Endothelial cell of hepatic sinusoid (primary cell): ENCODE results near the gene CPA5.

ENCODE experiments used
- in situ Hi-C: cut with HindIII; loops from 2 replicates; pipeline ENCODE4 v1.10.0; 2017; ENCODE audit warnings: low sequenced_read_pairs

Gene CPA5

DNA sequence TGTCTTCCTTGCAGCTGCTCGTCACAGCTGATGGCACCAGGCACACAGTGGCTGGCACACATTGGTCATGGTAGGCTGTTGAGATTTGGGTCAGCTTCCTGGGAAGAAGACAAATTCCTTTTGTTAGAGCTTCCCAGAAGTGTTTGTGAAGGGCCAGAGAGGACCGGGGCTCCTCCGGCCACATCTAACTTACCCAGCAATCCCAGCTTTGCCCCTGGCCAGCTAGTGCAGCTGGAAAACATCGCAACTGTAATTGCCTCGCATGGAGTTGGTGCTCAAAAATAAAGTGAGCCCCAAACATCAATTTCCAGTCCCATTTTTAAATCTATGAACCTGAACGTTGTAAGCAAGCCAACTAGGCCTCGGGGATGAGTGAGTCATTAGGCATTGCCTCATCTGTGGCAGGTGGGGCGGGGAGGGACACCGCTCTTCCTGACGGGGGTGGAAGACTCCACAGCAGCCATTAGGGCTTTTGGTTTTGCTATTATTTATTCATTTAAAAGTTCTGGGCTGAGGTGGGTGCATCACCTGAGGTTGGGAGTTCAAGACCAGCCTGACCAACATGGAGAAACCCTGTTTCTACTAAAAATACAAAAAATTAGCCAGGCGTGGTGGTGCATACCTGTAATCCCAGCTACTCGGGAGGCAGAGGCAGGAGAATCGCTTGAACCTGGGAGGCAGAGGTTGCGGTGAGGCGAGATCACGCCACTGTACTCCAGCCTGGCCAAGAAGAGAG is 12.4 kb downstream of the CPA5 start:
- in situ Hi-C loops: no loop called here

DNA sequence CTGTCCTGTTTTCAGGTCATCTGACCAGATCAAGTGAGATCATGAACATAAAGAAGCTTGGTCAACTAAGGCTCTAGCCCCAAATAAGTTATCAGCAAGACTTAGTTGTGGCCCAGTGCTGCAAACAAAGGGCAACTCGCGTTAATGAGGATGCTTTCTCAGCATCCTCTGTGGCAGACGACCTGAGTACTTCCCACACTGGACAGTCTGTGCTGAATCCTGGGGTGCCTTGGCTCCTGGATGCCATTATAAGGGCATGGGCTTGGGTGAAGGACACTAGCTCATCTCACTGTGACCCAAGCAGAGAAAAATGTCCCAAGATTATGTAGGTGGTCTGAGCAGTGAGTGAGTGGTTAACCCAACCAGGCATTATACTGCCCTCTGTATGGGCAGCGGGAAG is 13.9 kb downstream of the CPA5 start:
- in situ Hi-C loops: no loop called here

DNA sequence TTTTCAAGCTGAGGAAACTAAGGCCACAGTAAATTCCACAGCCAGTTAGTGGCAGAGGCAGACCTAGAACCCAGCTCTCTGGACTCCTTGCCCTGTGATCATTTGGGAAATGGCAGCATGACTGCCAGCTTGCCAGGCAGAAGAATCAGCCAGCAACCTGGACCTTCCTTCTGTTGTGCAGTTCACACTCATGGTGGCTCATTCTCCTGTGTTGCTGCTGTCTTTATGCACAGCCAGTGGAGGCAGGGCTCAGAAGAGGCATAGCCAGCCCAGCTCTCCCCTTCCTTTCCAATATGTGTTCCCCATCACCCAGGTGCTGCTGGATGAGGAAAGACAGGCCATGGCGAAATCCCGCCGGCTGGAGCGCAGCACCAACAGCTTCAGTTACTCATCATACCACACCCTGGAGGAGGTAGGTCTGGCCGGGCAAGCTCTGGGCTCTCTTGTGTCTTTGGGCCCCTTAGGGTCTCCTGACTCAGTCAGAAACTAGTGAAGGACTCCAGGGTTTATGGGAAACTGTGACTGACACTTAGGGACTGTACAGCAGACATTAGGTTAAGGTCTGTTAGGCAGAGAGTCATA is 14.8 kb downstream of the CPA5 start:
- in situ Hi-C loops: no loop called here

DNA sequence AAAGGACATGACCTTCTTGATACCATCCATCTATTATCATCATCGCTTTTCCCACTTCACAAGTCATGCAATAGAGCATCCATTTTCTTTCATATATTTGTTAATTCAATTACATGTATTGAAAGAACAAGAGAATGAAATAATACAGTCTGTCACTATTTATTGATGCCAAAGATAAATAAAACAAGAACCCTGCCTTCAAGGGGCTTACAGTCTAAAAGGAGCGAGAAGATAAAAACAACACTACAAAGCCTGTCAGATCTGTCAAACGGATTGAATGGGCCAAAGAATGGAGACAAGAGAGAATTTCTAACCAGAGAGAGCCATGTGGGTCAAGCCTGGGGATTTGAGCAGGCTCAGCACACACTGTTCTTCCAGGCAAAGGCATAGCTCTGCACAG is 15.9 kb downstream of the CPA5 start:
- in situ Hi-C loops: no loop called here

DNA sequence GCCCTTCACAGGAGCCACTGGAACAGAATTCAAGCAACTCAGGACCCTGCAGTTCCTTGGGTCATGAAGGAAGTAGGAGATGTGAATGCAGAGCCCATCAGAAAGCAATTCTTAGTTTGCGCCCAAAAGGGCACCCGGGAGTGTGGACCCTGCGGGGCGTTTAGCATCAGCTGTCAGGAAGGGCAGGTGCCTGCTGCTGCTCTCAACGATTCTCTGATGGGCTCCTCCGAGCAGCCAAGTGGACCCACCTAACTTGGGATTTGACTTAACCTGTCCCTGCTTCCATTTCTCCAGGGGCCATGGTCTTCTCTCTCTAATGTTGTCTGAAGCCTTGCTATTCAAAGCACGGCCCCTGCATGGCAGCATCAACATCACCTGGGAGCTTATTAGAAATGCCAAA is 17.1 kb downstream of the CPA5 start:
- in situ Hi-C loops: no loop called here

- in situ Hi-C loops: no loop called here
Measured at GRCh38 chr7:130362251-130362816, 17.7 kb downstream of the CPA5 start.

- in situ Hi-C loops: no loop called here
Measured at GRCh38 chr7:130363026-130363847, 18.6 kb downstream of the CPA5 start.

DNA sequence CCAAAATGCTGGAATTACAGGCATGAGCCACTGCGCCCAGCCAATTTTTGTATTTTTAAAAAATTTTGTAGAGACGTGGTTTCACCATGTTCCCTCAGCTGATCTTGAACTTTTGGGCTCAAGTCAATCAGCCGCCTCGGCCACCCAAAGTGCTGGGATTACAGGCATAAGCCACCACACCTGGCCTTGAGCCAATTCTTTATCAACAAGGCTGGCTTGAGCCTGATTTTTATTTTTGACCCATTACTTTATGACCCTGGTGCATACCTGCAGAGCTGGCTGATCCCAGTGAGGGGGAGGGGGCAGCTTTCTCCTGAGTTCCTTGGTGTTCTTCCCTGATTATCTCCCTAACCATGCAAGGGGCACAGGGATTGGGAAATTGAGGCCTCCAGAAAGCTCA is 19.8 kb downstream of the CPA5 start:
- in situ Hi-C loops: no loop called here

DNA sequence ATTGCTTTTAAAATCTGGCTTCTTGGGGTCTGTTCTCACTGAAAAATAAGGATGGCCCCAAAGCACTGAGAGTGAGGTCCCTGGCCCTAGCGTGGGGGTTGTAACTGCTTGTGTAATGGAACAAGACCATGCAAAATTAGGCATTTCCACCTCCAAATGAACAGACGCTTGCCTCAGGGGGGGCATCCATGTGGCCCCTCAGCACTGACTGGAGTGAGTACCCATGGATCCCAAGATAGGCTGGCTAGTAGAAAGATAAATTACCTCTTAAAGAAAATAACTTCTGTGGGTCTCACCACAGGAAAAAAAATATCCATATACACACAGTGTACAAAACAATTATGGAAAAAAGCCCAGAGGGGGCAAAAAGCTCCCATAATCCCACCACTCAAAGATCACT is 20.5 kb downstream of the CPA5 start:
- in situ Hi-C loops: no loop called here

DNA sequence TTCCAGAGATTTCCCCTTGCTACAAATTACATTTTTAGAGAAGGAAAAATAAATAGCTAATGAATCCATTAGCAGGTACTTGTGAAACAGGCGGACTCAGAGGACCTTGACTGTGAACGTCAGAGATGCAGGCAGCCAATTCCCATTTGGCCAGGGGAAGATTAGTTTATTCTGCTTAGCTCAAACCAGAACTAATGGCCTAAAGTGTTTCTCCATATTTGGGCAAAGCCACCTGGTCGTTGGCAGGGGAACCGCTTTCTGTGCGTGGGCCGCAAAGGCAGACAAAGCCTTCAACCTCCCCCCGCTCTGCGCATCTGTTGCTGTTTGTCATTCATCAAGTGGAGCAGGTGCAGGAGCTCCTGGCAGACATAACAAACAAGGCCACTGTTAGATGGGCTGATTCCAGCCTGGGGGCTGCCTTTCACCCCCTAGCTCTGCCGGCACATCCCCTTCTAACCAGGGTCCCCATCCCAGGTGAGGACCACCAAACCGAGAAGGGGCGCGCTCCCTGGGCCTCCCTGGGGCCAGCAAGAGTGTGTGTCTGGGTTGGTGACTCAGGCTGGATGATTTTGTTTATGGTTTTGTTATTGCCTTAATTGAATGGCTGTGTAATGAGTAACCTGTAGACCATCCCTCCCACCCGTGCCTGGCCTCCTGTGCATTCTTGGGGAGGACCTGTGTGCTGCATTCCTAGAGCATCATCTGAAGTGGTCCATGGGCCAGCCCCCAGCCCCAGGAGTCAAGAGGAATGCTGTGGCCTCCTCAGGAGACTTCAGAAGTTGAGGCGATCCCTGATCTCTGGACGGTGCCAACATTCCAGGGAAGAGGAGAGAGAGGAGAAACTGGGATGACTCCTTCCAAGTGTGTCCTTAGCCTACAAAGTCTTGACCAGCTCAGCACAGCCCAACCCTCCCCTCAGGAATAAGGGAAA is 21.2 kb downstream of the CPA5 start:
- in situ Hi-C loops: no loop called here

GRCh38 chr7:130366564-130366963 is 21.9 kb downstream of the CPA5 start:
- in situ Hi-C loops: no loop called here

GRCh38 chr7:130367088-130367755 is 22.6 kb downstream of the CPA5 start:
- in situ Hi-C loops: no loop called here

- in situ Hi-C loops: no loop called here
Measured at GRCh38 chr7:130367836-130368746, 23.5 kb downstream of the CPA5 start.

DNA sequence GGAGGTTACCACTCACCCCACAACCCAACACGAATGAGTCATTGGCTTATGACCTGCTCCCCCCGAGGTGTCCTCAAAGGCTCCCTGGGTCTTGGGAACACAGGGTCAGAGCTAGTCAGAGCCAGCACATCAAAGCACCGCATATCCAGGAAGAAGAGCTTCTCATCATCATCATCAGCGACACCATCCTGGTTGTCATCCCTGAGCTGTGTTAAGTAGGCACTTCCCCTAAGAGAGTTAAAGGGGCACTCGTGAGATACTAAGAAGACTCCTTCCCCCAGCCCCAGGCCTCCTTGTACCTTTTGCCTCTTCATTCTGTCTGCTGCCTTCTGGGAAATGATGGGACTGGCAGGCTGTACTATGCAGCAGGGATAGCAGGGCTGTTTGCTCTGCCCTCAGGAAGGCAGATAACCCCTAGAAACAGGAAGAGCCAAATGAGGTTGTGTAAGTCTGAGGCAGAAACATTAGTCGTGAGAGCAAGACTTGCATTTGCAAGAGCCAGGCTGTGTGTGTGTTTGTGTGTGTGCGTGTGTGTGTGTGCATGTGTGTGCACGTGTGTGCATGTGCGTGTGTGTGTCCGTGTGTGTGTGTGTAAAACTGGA is 24.6 kb downstream of the CPA5 start:
- in situ Hi-C loops: no loop called here

DNA sequence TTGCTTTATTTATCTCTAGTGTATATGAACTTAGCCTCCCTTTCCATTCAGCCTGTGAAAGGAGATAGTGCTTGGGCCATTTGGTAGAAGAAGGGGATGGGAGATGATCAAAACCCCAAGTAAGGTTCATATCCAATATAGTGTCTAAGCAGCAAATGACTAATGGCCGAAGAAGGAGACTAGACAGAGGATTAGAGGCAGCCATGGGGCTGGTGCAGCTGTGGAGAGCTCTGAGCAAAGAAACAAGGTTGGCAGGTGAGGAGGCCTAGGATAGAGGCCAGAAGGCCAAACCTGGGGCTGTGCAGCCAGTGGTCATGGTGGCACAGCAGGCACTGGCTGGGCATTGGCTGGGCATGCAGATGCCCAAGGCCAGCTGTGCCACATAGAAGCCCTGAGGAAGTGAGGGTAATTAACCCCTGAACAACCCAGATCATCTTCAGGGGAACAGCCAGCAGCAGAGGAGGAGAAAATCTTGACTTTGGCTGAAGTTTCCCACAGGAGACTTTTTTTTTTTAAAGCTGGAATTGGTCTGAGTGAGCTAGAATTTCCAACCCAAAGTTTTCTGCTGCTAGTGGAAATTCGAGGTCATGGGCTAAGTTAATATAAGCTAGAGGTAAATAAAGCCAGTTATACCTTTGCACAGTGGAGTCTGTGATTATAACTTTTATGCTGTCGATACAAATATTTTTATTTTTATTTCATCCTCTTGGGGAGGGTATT is 25.4 kb downstream of the CPA5 start:
- in situ Hi-C loops: no loop called here

DNA sequence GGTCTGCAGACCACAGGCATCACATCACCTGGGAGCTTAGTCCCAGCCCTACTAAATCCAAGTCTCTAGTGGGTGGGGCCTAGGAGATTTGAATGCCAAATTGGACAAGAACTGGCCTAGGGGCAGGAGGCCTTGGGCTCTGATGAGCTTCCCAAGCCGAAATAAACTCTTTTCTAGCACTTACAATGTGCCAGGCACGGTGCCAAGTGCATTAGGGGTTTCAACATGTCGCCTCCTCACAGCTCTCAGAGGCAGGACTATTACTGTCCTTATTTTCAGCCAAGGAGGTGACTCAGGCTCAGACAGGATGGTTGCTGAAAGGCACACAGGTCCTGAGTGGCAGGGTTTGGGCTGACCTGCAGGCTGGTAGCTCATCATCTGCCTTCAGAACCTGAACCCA is 26.4 kb downstream of the CPA5 start:
- in situ Hi-C loops: no loop called here

GRCh38 chr7:130372402-130373165 is 28.0 kb downstream of the CPA5 start:
- in situ Hi-C loops: no loop called here
